Activated T-cell treated with anti-CD3 and anti-CD28 coated beads, Interleukin-2, amount 50 U/mL, for 72 hours (primary cell): Measurements from ENCODE around the gene LAMA5. TPM values are rescaled to one million over a fixed set of nuclear protein-coding genes. Genes with fewer than 3 reads are reported as not detected.

Experiments
- ATAC-seq, 2 donors: fragments of 150-1000 bp; cut with Tn5 transposase; replicated peaks in 1 of 2; 2 replicates each; pipeline ENCODE4 v1.10.0; 2021; ENCODE audit warnings: moderate library complexity in 2 of 2, mild to moderate bottlenecking in 1 of 2
- DNase-seq, 2 donors: peaks; one replicate each; pipeline ENCODE4 v3.0.0; 2021 to 2022; ENCODE audit warnings: mixed read lengths in 1 of 2
- H3K27ac Mint-ChIP-seq: one replicate; pipeline ENCODE4 v1.8.0; 2022; ENCODE audit warnings: mild to moderate bottlenecking, moderate library complexity, mixed read lengths
- H3K27me3 Mint-ChIP-seq: one replicate; pipeline ENCODE4 v1.8.0; 2022; ENCODE audit warnings: low read depth, mixed read lengths
- H3K36me3 Mint-ChIP-seq, 2 donors: one replicate each; pipeline ENCODE4 v1.8.0; 2022; ENCODE audit warnings: mixed read lengths in 2 of 2, mild to moderate bottlenecking in 1 of 2; ENCODE audit not compliant: insufficient read depth in 2 of 2
- H3K4me1 Mint-ChIP-seq: one replicate; pipeline ENCODE4 v1.8.0; 2022; ENCODE audit warnings: low read depth, mixed read lengths
- H3K4me3 Mint-ChIP-seq, 2 donors: one replicate each; pipeline ENCODE4 v1.8.0; 2022; ENCODE audit warnings: mild to moderate bottlenecking in 2 of 2, mixed read lengths in 2 of 2, moderate library complexity in 2 of 2
- H3K9me3 Mint-ChIP-seq, 2 donors: one replicate each; pipeline ENCODE4 v1.8.0; 2022; ENCODE audit warnings: mixed read lengths in 2 of 2
- total RNA-seq, 2 donors: library from RNA; stranded (reverse); gene quantifications; one replicate each; pipeline ENCODE4 v1.2.3, GENCODE V29; 2022

Gene LAMA5
- total RNA-seq, 2 donors from 2014 or later, result 0.86 to 0.99 TPM

GRCh38 chr20:62408640-62409039 lies 41.5 kb upstream of the LAMA5 start:
- no peak for DNase-seq
- no peak for ATAC-seq
- Mint-ChIP-seq H3K9me3 (no peaks in the 10 kb centered on the region), H3K4me3 (no peak overlapping the region), H3K27ac (no peak overlapping the region), H3K4me1 (peaks cover 22% of the 10 kb centered on the region), H3K36me3 (no peaks in the 10 kb centered on the region), H3K27me3 (peaks cover 7% of the 10 kb centered on the region)

- Mint-ChIP-seq H3K9me3 (no peaks in the 10 kb centered on the region), H3K4me3 (peak overlapping the region; percentile 79 to 81), H3K36me3 (no peaks in the 10 kb centered on the region), H3K27me3 (peaks cover 7% of the 10 kb centered on the region), H3K4me1 (peaks cover 22% of the 10 kb centered on the region), H3K27ac (no peak overlapping the region)
- no peak for DNase-seq
- ATAC-seq, result no peak
These were observed 40.9 kb upstream of the LAMA5 start for GRCh38 chr20:62408055-62408454.

- Mint-ChIP-seq H3K27me3 (peaks cover 7% of the 10 kb centered on the region), H3K27ac (peak within 1 kb of the TSS; percentile 62), H3K9me3 (no peaks in the 10 kb centered on the region), H3K36me3 (no peaks in the 10 kb centered on the region), H3K4me1 (peaks cover 22% of the 10 kb centered on the region), H3K4me3 (peak within 1 kb of the TSS; percentile 79 to 86)
- peak; percentile 94 to 95 for DNase-seq
- peak; percentile 94 for ATAC-seq
These were observed 40.3 kb upstream of the LAMA5 start, which contains the start of gene CABLES2 for GRCh38 chr20:62407221-62407992. CABLES2 (minus strand) TSS chr20:62407285; CDS start chr20:62407276, 9 bp downstream.

- ATAC-seq, result peak; percentile 1 to 6
- peaks cover 22% of the 10 kb centered on the region for H3K4me1 Mint-ChIP-seq
- no peak overlapping the region for H3K27ac Mint-ChIP-seq
- H3K36me3 Mint-ChIP-seq, result no peaks in the 10 kb centered on the region
- H3K4me3 Mint-ChIP-seq, result peak overlapping the region; percentile 65 to 86
- DNase-seq, result no peak
- no peaks in the 10 kb centered on the region for H3K9me3 Mint-ChIP-seq
- H3K27me3 Mint-ChIP-seq, result peaks cover 7% of the 10 kb centered on the region
These were observed 39.6 kb upstream of the LAMA5 start for GRCh38 chr20:62406635-62407176.

- peak overlapping the region; percentile 62 for H3K27ac Mint-ChIP-seq
- no peak for DNase-seq
- no peaks in the 10 kb centered on the region for H3K36me3 Mint-ChIP-seq
- H3K27me3 Mint-ChIP-seq, result peaks cover 7% of the 10 kb centered on the region
- no peak for ATAC-seq
- H3K9me3 Mint-ChIP-seq, result no peaks in the 10 kb centered on the region
- peaks cover 23% of the 10 kb centered on the region for H3K4me1 Mint-ChIP-seq
- peak overlapping the region; percentile 65 to 86 for H3K4me3 Mint-ChIP-seq
These were observed 38.9 kb upstream of the LAMA5 start for GRCh38 chr20:62405981-62406513.

- peaks cover 26% of the 10 kb centered on the region for H3K4me1 Mint-ChIP-seq
- H3K9me3 Mint-ChIP-seq, result no peaks in the 10 kb centered on the region
- no peak overlapping the region for H3K27ac Mint-ChIP-seq
- ATAC-seq, result no peak
- DNase-seq, result no peak
- peaks cover 7% of the 10 kb centered on the region for H3K27me3 Mint-ChIP-seq
- peak overlapping the region; percentile 65 to 86 for H3K4me3 Mint-ChIP-seq
- no peaks in the 10 kb centered on the region for H3K36me3 Mint-ChIP-seq
These were observed 38.2 kb upstream of the LAMA5 start for GRCh38 chr20:62405108-62405980.

GRCh38 chr20:62404761-62405107 lies 37.6 kb upstream of the LAMA5 start:
- no peak for ATAC-seq
- H3K36me3 Mint-ChIP-seq, result no peaks in the 10 kb centered on the region
- DNase-seq, result no peak
- H3K4me1 Mint-ChIP-seq, result peaks cover 20% of the 10 kb centered on the region
- H3K9me3 Mint-ChIP-seq, result no peaks in the 10 kb centered on the region
- peaks cover 5% of the 10 kb centered on the region for H3K27me3 Mint-ChIP-seq
- H3K27ac Mint-ChIP-seq, result no peak overlapping the region
- no peak overlapping the region for H3K4me3 Mint-ChIP-seq

- H3K9me3 Mint-ChIP-seq, result no peaks in the 10 kb centered on the region
- no peak for ATAC-seq
- no peak overlapping the region for H3K27ac Mint-ChIP-seq
- no peak for DNase-seq
- peaks cover 15% of the 10 kb centered on the region for H3K4me1 Mint-ChIP-seq
- H3K27me3 Mint-ChIP-seq, result no peaks in the 10 kb centered on the region
- H3K4me3 Mint-ChIP-seq, result no peak overlapping the region
- no peaks in the 10 kb centered on the region for H3K36me3 Mint-ChIP-seq
These were observed 37.1 kb upstream of the LAMA5 start for GRCh38 chr20:62404112-62404665.

- Mint-ChIP-seq H3K4me3 (no peak overlapping the region), H3K27ac (no peak overlapping the region), H3K36me3 (no peaks in the 10 kb centered on the region), H3K27me3 (no peaks in the 10 kb centered on the region), H3K4me1 (peaks cover 15% of the 10 kb centered on the region), H3K9me3 (no peaks in the 10 kb centered on the region)
- no peak for ATAC-seq
- no peak for DNase-seq
These were observed 36.2 kb upstream of the LAMA5 start for GRCh38 chr20:62403331-62403730.

GRCh38 chr20:62402456-62403150 lies 35.5 kb upstream of the LAMA5 start:
- Mint-ChIP-seq H3K9me3 (peaks cover 3 to 6% of the 10 kb centered on the region in 2 donors), H3K4me3 (no peak overlapping the region), H3K27me3 (no peaks in the 10 kb centered on the region), H3K27ac (no peak overlapping the region), H3K36me3 (peaks cover 1 to 6% of the 10 kb centered on the region in 2 donors), H3K4me1 (peaks cover 15% of the 10 kb centered on the region)
- no peak for DNase-seq
- no peak for ATAC-seq

GRCh38 chr20:62401331-62401779 lies 34.2 kb upstream of the LAMA5 start:
- Mint-ChIP-seq H3K4me3 (no peak overlapping the region), H3K27me3 (no peaks in the 10 kb centered on the region), H3K9me3 (peaks cover 3 to 6% of the 10 kb centered on the region in 2 donors), H3K36me3 (peaks cover 1 to 6% of the 10 kb centered on the region in 2 donors), H3K27ac (no peak overlapping the region), H3K4me1 (peaks cover 15% of the 10 kb centered on the region)
- DNase-seq (no peak), ATAC-seq (no peak)

- Mint-ChIP-seq H3K27ac (peak overlapping the region; percentile 57), H3K4me3 (no peak overlapping the region), H3K27me3 (no peaks in the 10 kb centered on the region), H3K9me3 (peaks cover 3 to 6% of the 10 kb centered on the region in 2 donors), H3K36me3 (peaks cover 1 to 6% of the 10 kb centered on the region in 2 donors), H3K4me1 (peaks cover 8% of the 10 kb centered on the region)
- ATAC-seq, result no peak
- no peak for DNase-seq
These were observed 33.4 kb upstream of the LAMA5 start for GRCh38 chr20:62400541-62400940.
